Activated T-cell treated with anti-CD3 and anti-CD28 coated beads, Interleukin-2, amount 50 U/mL, for 24 hours (primary cell): ENCODE measurements around the gene GUCY2D.

Experiments
- DNase-seq: peaks from one replicate; pipeline ENCODE4 v3.0.0-alpha.2; 2020
- H3K27ac Mint-ChIP-seq: 2 replicates; pipeline ENCODE4 v1.8.0; 2020; ENCODE audit warnings: mild to moderate bottlenecking, mixed read lengths
- H3K27me3 Mint-ChIP-seq: 2 replicates; pipeline ENCODE4 v1.8.0; 2020; ENCODE audit warnings: mixed read lengths
- H3K36me3 Mint-ChIP-seq: 2 replicates; pipeline ENCODE4 v1.8.0; 2020; ENCODE audit warnings: low read depth, mixed read lengths
- H3K4me1 Mint-ChIP-seq: 2 replicates; pipeline ENCODE4 v1.8.0; 2020; ENCODE audit warnings: low read depth, mixed read lengths
- H3K4me3 Mint-ChIP-seq: 2 replicates; pipeline ENCODE4 v1.8.0; 2020; ENCODE audit warnings: mild to moderate bottlenecking, moderate library complexity, mixed read lengths
- H3K9me3 Mint-ChIP-seq: 2 replicates; pipeline ENCODE4 v1.8.0; 2020; ENCODE audit warnings: mixed read lengths

GUCY2D gene

DNA sequence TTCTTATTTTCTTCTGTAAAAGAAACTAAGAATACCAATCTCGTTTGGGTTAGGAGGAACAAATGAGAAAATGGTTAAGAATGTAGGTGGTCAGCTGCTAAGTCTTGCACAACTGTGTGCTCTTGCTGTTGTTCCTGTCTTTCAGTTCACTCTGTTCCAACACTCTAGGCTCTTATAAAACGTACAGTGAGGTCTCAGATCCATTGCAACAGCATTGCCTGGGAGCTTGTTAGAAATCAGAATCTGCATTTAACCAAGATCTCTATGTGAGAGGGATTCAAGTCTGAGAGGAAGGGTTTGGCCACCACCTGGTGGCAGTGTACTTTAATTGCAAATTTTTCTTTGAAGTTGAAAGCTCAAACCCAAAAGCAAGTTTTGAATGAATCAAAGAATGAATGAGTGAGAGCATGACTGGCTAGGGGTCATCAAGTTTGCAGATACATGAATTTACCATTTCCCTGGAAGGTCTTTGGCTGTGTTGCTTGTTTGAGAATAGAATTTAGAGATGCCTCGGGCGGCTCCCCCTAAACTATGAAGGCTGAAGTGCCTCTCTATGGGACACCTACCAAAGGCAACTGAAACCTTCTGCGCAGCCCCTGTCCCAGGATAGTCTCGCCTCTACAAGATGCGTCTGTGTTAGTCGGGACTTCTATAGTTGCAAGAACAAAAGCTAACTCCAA, 39.0 kb downstream of the GUCY2D start:
- Mint-ChIP-seq H3K9me3 (no peaks in the 10 kb centered on the region), H3K4me1 (peaks cover 5% of the 10 kb centered on the region), H3K27me3 (peaks cover 38% of the 10 kb centered on the region), H3K36me3 (no peaks in the 10 kb centered on the region), H3K4me3 (no peak overlapping the region), H3K27ac (no peak overlapping the region)
- DNase-seq, result no peak

GRCh38 chr17:8041979-8042378, 39.6 kb downstream of the GUCY2D start:
- peaks cover 5% of the 10 kb centered on the region for H3K4me1 Mint-ChIP-seq
- H3K36me3 Mint-ChIP-seq, result no peaks in the 10 kb centered on the region
- no peak overlapping the region for H3K4me3 Mint-ChIP-seq
- no peaks in the 10 kb centered on the region for H3K9me3 Mint-ChIP-seq
- H3K27me3 Mint-ChIP-seq, result peaks cover 37% of the 10 kb centered on the region
- DNase-seq, result no peak
- no peak overlapping the region for H3K27ac Mint-ChIP-seq

- H3K4me3 Mint-ChIP-seq, result no peak overlapping the region
- H3K27ac Mint-ChIP-seq, result no peak overlapping the region
- no peak for DNase-seq
- peaks cover 15% of the 10 kb centered on the region for H3K27me3 Mint-ChIP-seq
- H3K9me3 Mint-ChIP-seq, result no peaks in the 10 kb centered on the region
- peaks cover 3% of the 10 kb centered on the region for H3K4me1 Mint-ChIP-seq
- no peaks in the 10 kb centered on the region for H3K36me3 Mint-ChIP-seq
These were observed 42.7 kb downstream of the GUCY2D start for GRCh38 chr17:8044819-8045810.

GRCh38 chr17:8046306-8046928, 44.0 kb downstream of the GUCY2D start:
- Mint-ChIP-seq H3K36me3 (no peaks in the 10 kb centered on the region), H3K9me3 (no peaks in the 10 kb centered on the region), H3K4me3 (no peak overlapping the region), H3K27ac (no peak overlapping the region), H3K27me3 (peaks cover 3% of the 10 kb centered on the region), H3K4me1 (peaks cover 1% of the 10 kb centered on the region)
- DNase-seq, result no peak

GRCh38 chr17:8046929-8047768, 44.7 kb downstream of the GUCY2D start:
- no peak for DNase-seq
- Mint-ChIP-seq H3K27ac (no peak overlapping the region), H3K27me3 (no peaks in the 10 kb centered on the region), H3K9me3 (no peaks in the 10 kb centered on the region), H3K4me1 (no peaks in the 10 kb centered on the region), H3K4me3 (no peak overlapping the region), H3K36me3 (no peaks in the 10 kb centered on the region)

DNA sequence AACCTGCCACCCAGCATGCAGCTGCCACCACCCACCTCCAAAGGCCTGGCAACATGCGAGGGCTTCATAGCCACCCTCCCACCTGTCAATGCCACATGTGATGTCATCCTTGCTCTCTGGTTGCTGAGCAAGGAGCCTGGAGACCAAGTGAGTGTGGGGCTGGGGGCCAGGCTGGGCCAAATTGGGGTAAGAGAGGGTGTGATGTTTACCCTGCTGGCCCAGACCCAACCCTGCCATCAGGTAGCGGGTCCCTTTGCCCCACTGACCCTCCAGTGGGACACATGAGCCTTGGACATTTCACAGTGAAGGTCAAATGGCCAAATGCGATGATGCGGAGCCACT, 45.3 kb downstream of the GUCY2D start:
- no peaks in the 10 kb centered on the region for H3K9me3 Mint-ChIP-seq
- DNase-seq, result no peak
- H3K27me3 Mint-ChIP-seq, result no peaks in the 10 kb centered on the region
- H3K36me3 Mint-ChIP-seq, result no peaks in the 10 kb centered on the region
- H3K4me1 Mint-ChIP-seq, result no peaks in the 10 kb centered on the region
- no peak overlapping the region for H3K27ac Mint-ChIP-seq
- H3K4me3 Mint-ChIP-seq, result no peak overlapping the region

GRCh38 chr17:8048236-8048635, 45.8 kb downstream of the GUCY2D start:
- H3K9me3 Mint-ChIP-seq, result no peaks in the 10 kb centered on the region

GRCh38 chr17:8048736-8049135, 46.3 kb downstream of the GUCY2D start:
- no peaks in the 10 kb centered on the region for H3K36me3 Mint-ChIP-seq
- no peaks in the 10 kb centered on the region for H3K9me3 Mint-ChIP-seq
- no peaks in the 10 kb centered on the region for H3K4me1 Mint-ChIP-seq
- no peak for DNase-seq
- H3K4me3 Mint-ChIP-seq, result no peak overlapping the region
- H3K27me3 Mint-ChIP-seq, result no peaks in the 10 kb centered on the region
- no peak overlapping the region for H3K27ac Mint-ChIP-seq

More at GRCh38 chr17:8048236-8048635, 45.8 kb downstream of the GUCY2D start:
- Mint-ChIP-seq H3K36me3 (no peaks in the 10 kb centered on the region), H3K4me3 (no peak overlapping the region), H3K4me1 (no peaks in the 10 kb centered on the region), H3K27ac (no peak overlapping the region), H3K27me3 (no peaks in the 10 kb centered on the region)
- DNase-seq, result no peak

DNA sequence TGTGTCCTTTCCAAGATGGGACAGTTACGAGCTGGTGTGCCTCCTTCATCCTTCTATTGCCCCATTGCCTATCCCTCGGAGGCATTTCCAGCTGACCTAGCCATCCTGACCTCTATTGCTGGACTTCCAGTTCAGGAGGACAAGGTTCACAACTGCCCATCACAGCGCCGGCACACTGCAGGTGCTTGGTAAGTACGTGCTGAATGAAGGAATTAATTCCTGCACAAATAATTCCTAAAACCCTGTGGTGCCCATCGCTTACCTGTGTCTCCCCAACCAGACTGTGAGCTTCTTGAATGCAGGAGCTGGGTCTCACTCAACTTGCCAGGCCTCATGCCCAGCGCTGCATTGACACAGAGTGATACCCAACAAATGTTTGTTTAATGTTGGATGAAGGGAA, 49.4 kb downstream of the GUCY2D start:
- H3K4me1 Mint-ChIP-seq, result peaks cover 14% of the 10 kb centered on the region
- DNase-seq, result no peak
- H3K9me3 Mint-ChIP-seq, result no peaks in the 10 kb centered on the region
- H3K36me3 Mint-ChIP-seq, result no peaks in the 10 kb centered on the region
- H3K27ac Mint-ChIP-seq, result no peak overlapping the region
- no peak overlapping the region for H3K4me3 Mint-ChIP-seq
- H3K27me3 Mint-ChIP-seq, result peaks cover 10% of the 10 kb centered on the region

DNA sequence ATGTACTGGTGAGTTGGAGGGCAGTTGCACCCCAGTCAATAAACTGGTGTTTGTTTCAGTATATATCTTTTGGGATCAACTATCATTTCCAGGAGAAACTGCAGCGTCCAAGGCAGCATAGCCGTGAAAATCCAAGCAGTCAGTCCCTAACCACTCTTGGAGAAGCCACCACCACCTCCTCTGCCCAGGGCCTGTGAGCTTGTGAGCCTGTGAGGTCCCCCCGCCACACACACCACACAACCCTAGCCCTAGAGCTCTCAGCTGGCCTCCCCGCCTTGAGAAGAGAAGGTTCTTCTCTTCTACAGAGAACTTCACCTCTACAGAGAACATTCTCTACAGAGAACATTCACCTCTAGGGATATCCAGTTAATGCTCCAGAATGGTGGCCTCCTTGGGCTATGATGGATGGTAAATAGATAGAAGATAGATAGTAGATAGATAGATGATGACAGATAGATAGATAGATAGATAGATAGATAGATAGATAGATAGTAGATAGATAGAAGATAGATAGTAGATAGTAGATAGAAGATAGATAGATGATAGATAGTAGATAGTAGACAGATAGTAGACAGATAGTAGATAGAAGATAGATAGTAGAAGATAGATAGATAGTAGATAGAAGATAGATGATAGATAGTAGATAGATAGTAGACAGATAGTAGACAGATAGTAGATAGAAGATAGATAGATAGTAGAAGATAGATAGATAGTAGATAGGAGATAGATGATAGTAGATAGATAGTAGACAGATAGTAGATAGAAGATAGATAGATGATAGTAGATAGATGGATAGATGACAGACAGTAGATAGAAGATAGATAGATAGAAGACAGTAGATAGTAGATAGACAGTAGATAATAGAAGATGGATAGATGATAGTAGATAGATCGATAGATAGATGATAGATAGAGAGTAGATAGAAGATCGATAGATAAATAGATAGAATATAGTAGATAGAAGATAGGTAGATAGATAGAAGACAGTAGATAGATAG, 50.1 kb downstream of the GUCY2D start:
- peaks cover 18% of the 10 kb centered on the region for H3K4me1 Mint-ChIP-seq
- no peak overlapping the region for H3K27ac Mint-ChIP-seq
- no peaks in the 10 kb centered on the region for H3K9me3 Mint-ChIP-seq
- no peak for DNase-seq
- no peaks in the 10 kb centered on the region for H3K36me3 Mint-ChIP-seq
- H3K4me3 Mint-ChIP-seq, result no peak overlapping the region
- peaks cover 17% of the 10 kb centered on the region for H3K27me3 Mint-ChIP-seq

GRCh38 chr17:8053600-8053999, 51.2 kb downstream of the GUCY2D start:
- Mint-ChIP-seq H3K27ac (no peak overlapping the region), H3K4me1 (peaks cover 19% of the 10 kb centered on the region), H3K9me3 (no peaks in the 10 kb centered on the region), H3K36me3 (no peaks in the 10 kb centered on the region), H3K27me3 (peaks cover 24% of the 10 kb centered on the region), H3K4me3 (no peak overlapping the region)
- DNase-seq, result no peak

DNA sequence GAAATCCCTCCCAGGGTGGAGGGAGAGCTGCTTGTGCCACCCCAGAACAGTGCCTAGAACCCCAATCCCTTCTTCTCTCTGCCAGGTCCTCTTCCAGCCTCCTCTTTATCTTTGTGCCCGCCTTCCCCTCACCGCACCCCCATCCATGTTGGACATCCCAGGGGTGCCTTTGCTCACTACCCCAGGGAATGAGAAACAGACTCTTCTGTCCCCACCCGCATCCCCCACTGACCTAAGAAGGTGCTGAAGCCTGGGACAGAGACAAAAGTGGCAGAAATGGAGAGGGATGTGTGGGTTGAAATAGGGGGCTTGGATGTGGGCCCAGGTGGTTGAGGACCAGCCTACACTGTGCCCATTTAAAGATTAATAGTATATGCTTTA, 53.4 kb downstream of the GUCY2D start:
- Mint-ChIP-seq H3K27me3 (peaks cover 46% of the 10 kb centered on the region), H3K27ac (no peak overlapping the region), H3K36me3 (no peaks in the 10 kb centered on the region), H3K4me1 (peaks cover 19% of the 10 kb centered on the region), H3K9me3 (no peaks in the 10 kb centered on the region), H3K4me3 (no peak overlapping the region)
- no peak for DNase-seq

- Mint-ChIP-seq H3K27me3 (peaks cover 51% of the 10 kb centered on the region), H3K9me3 (no peaks in the 10 kb centered on the region), H3K36me3 (no peaks in the 10 kb centered on the region), H3K4me3 (no peak overlapping the region), H3K27ac (no peak overlapping the region), H3K4me1 (peaks cover 19% of the 10 kb centered on the region)
- no peak for DNase-seq
These were observed 54.0 kb downstream of the GUCY2D start for GRCh38 chr17:8056232-8056975.
